HepG2 (cell line): ENCODE data around the gene NDUFC1. TPM values are rescaled to one million over a fixed set of nuclear protein-coding genes. Genes with fewer than 3 reads are reported as not detected.

Experiments
- ARID3A ChIP-seq: IDR thresholded peaks from 2 replicates; pipeline ENCODE4 v1.6.1; 2012; ENCODE audit warnings: low read depth, low read length, improper control_type of control experiment
- BRCA1 ChIP-seq: sonication (generic); formaldehyde crosslinking; IDR thresholded peaks from 2 replicates; pipeline ENCODE4 v1.4.0; 2020; ENCODE audit warnings: missing genetic modification reagents
- GABPB1 ChIP-seq: IDR thresholded peaks from 2 replicates; pipeline ENCODE4 v1.6.1; 2016; ENCODE audit warnings: mild to moderate bottlenecking, missing genetic modification reagents, moderate library complexity, missing compliant biosample characterization
- GTF2F1 ChIP-seq: fragments of 150-350 bp; IDR thresholded peaks from 2 replicates; pipeline ENCODE4 v1.6.1; 2014; ENCODE audit warnings: low read length
- MBD4 ChIP-seq: IDR thresholded peaks from 2 replicates; pipeline ENCODE4 v1.6.1; 2012; ENCODE audit warnings: low read length, inconsistent platforms, borderline replicate concordance
- MLX ChIP-seq: IDR thresholded peaks from 2 replicates; pipeline ENCODE4 v1.6.1; 2016
- POLR2AphosphoS2 ChIP-seq: IDR thresholded peaks from 2 replicates; pipeline ENCODE4 v1.6.1; 2011; ENCODE audit warnings: low read depth, low read length, improper control_type of control experiment
- SMAD3 ChIP-seq: sonication (generic); formaldehyde crosslinking; IDR thresholded peaks from 2 replicates; pipeline ENCODE4 v1.4.0; 2020; ENCODE audit warnings: missing genetic modification reagents
- SMYD3 ChIP-seq: sonication (generic); formaldehyde crosslinking; IDR thresholded peaks from 2 replicates; pipeline ENCODE4 v1.8.1; 2023; ENCODE audit warnings: mild to moderate bottlenecking, missing genetic modification reagents
- TGIF2 ChIP-seq: IDR thresholded peaks from 2 replicates; pipeline ENCODE4 v1.6.1; 2016; ENCODE audit warnings: control low read depth, missing compliant biosample characterization
- ZNF138 ChIP-seq: sonication (generic); formaldehyde crosslinking; IDR thresholded peaks from 2 replicates; pipeline ENCODE4 v1.5.0; 2020; ENCODE audit warnings: mild to moderate bottlenecking, low read depth, missing genetic modification reagents
- ZNF180 ChIP-seq: sonication (generic); formaldehyde crosslinking; IDR thresholded peaks from 2 replicates; pipeline ENCODE4 v1.4.0; 2020; ENCODE audit warnings: low read depth, missing genetic modification reagents, borderline replicate concordance
- ZNF232 ChIP-seq: sonication (generic); formaldehyde crosslinking; IDR thresholded peaks from 2 replicates; pipeline ENCODE4 v1.4.0; 2020; ENCODE audit warnings: missing genetic modification reagents, borderline replicate concordance
- ZNF253 ChIP-seq: sonication (generic); formaldehyde crosslinking; IDR thresholded peaks from 2 replicates; pipeline ENCODE4 v1.8.0; 2022; ENCODE audit warnings: mild to moderate bottlenecking, missing genetic modification reagents, borderline replicate concordance
- ZNF644 ChIP-seq: IDR thresholded peaks from 2 replicates; pipeline ENCODE4 v1.6.1; 2016; ENCODE audit warnings: low read depth
- ZNF800 ChIP-seq: sonication (generic); formaldehyde crosslinking; IDR thresholded peaks from 2 replicates; pipeline ENCODE4 v1.4.0; 2020; ENCODE audit warnings: missing genetic modification reagents
- ZNF839 ChIP-seq: sonication (generic); formaldehyde crosslinking; IDR thresholded peaks from 2 replicates; pipeline ENCODE4 v1.4.0; 2020; ENCODE audit warnings: missing genetic modification reagents, mild to moderate bottlenecking, borderline replicate concordance
- polyA plus RNA-seq, 8 experiments: library from polyadenylated mRNA; depleted of rRNA in 3 of 8; stranded (reverse) in 7 of 8; unstranded in 1 of 8; fragments of >200 nt; fragmentation: Illumina TruSeq in 4 of 8; extraction: Trizol in 4 of 8; gene quantifications; 2 replicates each; pipeline versions ENCODE4 v1.2.1 to v1.2.3, GENCODE V29; 2011 to 2016; ENCODE audit warnings: low read depth in 4 of 8, missing spikeins in 1 of 8, mixed read lengths in 1 of 8; ENCODE audit not compliant: insufficient read depth in 1 of 8
- total RNA-seq, 5 experiments: library from RNA; depleted of rRNA; stranded (reverse); fragments of >200 nt; fragmentation: Illumina TruSeq; extraction: Trizol; gene quantifications; 2 replicates each; pipeline ENCODE4 v1.2.3, GENCODE V29; 2016; ENCODE audit warnings: low read depth in 1 of 5
- TF ChIP-seq, protein P1 (sequence below), 2 experiments: IDR thresholded peaks; 2 replicates each; pipeline ENCODE4 v1.6.1; 2011 to 2012; ENCODE audit warnings: low read length in 2 of 2, borderline replicate concordance in 1 of 2, low read depth in 1 of 2, mild to moderate bottlenecking in 1 of 2, moderate library complexity in 1 of 2
- TF ChIP-seq, protein P2 (sequence below): sonication (generic); formaldehyde crosslinking; IDR thresholded peaks from 2 replicates; pipeline ENCODE4 v1.5.0; 2020; ENCODE audit warnings: missing genetic modification reagents, mild to moderate bottlenecking, borderline replicate concordance
- TF ChIP-seq, protein P3 (sequence below): sonication (generic); formaldehyde crosslinking; IDR thresholded peaks from 2 replicates; pipeline ENCODE4 v1.5.0; 2020; ENCODE audit warnings: missing genetic modification reagents

The NDUFC1 gene
- total and polyA plus RNA-seq, 2 of the 13 experiments (the other 11 are each of a cell fraction or from before 2014, with no cell fraction given) = 43.4 to 96.4 TPM

- TF ChIP-seq ZNF232 (CRISPR knock-in tag) (no peak), GABPB1 (CRISPR knock-in tag) (no peak), BRCA1 (CRISPR knock-in tag) (0 out of 2 replicates have a peak, but pooled peaks have one; percentile 8), ZNF138 (CRISPR knock-in tag) (no peak), TGIF2 (CRISPR knock-in tag) (0 out of 2 replicates have a peak, but pooled peaks have one; percentile 2), ZNF180 (CRISPR knock-in tag) (no peak), ZNF800 (peak; percentile 5; the same call in 1 of the 2 replicates), GTF2F1 (no peak), POLR2AphosphoS2 (no peak), SMAD3 (no peak), MBD4 (no peak), MLX (no peak), ARID3A (no peak), ZNF253 (CRISPR knock-in tag) (no peak), SMYD3 (peak; percentile 17; the same call in 1 of the 2 replicates), ZNF644 (CRISPR knock-in tag) (no peak), ZNF839 (CRISPR knock-in tag) (no peak)
- TF ChIP-seq, protein P1, sequence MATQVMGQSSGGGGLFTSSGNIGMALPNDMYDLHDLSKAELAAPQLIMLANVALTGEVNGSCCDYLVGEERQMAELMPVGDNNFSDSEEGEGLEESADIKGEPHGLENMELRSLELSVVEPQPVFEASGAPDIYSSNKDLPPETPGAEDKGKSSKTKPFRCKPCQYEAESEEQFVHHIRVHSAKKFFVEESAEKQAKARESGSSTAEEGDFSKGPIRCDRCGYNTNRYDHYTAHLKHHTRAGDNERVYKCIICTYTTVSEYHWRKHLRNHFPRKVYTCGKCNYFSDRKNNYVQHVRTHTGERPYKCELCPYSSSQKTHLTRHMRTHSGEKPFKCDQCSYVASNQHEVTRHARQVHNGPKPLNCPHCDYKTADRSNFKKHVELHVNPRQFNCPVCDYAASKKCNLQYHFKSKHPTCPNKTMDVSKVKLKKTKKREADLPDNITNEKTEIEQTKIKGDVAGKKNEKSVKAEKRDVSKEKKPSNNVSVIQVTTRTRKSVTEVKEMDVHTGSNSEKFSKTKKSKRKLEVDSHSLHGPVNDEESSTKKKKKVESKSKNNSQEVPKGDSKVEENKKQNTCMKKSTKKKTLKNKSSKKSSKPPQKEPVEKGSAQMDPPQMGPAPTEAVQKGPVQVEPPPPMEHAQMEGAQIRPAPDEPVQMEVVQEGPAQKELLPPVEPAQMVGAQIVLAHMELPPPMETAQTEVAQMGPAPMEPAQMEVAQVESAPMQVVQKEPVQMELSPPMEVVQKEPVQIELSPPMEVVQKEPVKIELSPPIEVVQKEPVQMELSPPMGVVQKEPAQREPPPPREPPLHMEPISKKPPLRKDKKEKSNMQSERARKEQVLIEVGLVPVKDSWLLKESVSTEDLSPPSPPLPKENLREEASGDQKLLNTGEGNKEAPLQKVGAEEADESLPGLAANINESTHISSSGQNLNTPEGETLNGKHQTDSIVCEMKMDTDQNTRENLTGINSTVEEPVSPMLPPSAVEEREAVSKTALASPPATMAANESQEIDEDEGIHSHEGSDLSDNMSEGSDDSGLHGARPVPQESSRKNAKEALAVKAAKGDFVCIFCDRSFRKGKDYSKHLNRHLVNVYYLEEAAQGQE (IDR thresholded peaks at IDR 0.05; ENCODE audit: borderline replicate concordance in 1 of 2, low read depth in 1 of 2, low read length in 2 of 2) = no peak
- TF ChIP-seq, protein P2, sequence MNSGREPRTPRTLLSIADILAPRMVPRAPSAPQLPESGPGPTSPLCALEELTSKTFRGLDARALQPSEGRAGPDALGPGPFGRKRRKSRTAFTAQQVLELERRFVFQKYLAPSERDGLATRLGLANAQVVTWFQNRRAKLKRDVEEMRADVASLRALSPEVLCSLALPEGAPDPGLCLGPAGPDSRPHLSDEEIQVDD (CRISPR knock-in tag) = no peak
- TF ChIP-seq, protein P3, sequence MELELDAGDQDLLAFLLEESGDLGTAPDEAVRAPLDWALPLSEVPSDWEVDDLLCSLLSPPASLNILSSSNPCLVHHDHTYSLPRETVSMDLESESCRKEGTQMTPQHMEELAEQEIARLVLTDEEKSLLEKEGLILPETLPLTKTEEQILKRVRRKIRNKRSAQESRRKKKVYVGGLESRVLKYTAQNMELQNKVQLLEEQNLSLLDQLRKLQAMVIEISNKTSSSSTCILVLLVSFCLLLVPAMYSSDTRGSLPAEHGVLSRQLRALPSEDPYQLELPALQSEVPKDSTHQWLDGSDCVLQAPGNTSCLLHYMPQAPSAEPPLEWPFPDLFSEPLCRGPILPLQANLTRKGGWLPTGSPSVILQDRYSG = 0 out of 2 replicates have a peak, but pooled peaks have one; percentile 9
Measured at GRCh38 chr4:139295942-139296299, 6.4 kb downstream of the NDUFC1 start (continued).
